Measurements from ENCODE around the gene ANTXR2. TPM values are rescaled to one million over a fixed set of nuclear protein-coding genes. Genes with fewer than 3 reads are reported as not detected.

ANTXR2 gene
- polyA plus RNA-seq, 1 of the 3 experiments (the other 2 are of a cell fraction): 48.8 TPM

- ChIA-PET POLR2A (no interaction called here), CTCF (no interaction called here)
- H3F3A ChIP-seq (replicated peaks; ENCODE audit: insufficient read depth): peaks cover 18% of the 10 kb centered on the region
- H3K4me1 ChIP-seq (ENCODE audit: control insufficient read depth in 1 of 2, insufficient read depth in 2 of 2, low read depth in 1 of 2, low read length in 1 of 2): no peaks in the 10 kb centered on the region; a peak in 2 of 4 replicates
- H2AFZ ChIP-seq (ENCODE audit: low read depth): no peak overlapping the region
- no peaks in the 10 kb centered on the region for H3K27me3 ChIP-seq (ENCODE audit: insufficient read depth)
- peaks cover 9 to 40% of the 10 kb centered on the region in 2 experiments for H3K36me3 ChIP-seq (replicated peaks in 1 of 2; ENCODE audit: control insufficient read depth in 1 of 2, insufficient read depth in 2 of 2, low read length in 1 of 2)
- no peak for TF ChIP-seq FOXM1 (IDR thresholded peaks at IDR 0.05; ENCODE audit: low read depth)
- no peak for TF ChIP-seq YY1 (IDR thresholded peaks at IDR 0.05; ENCODE audit: low read depth)
- TF ChIP-seq ELF1 (IDR thresholded peaks at IDR 0.05): no peak
- no peak for TF ChIP-seq GABPA (IDR thresholded peaks at IDR 0.05; ENCODE audit: low read depth)
- no peak for TF ChIP-seq SIN3A (IDR thresholded peaks at IDR 0.05; ENCODE audit: borderline replicate concordance, low read depth, low read length)
- TF ChIP-seq GATA2 (CRISPR knock-in tag; IDR thresholded peaks at IDR 0.05): no peak
- no peak for TF ChIP-seq REST (IDR thresholded peaks at IDR 0.05; ENCODE audit: low read depth, low read length)
- no peak for TF ChIP-seq FOSL2 (IDR thresholded peaks at IDR 0.05; ENCODE audit: borderline replicate concordance, low read depth)
- no peak for TF ChIP-seq JUND (IDR thresholded peaks at IDR 0.05)
- TF ChIP-seq NFIC (IDR thresholded peaks at IDR 0.05; ENCODE audit: borderline replicate concordance): no peak
- no peak for TF ChIP-seq RFX5 (IDR thresholded peaks at IDR 0.05; ENCODE audit: low read length)
- no peak for TF ChIP-seq TAF1 (IDR thresholded peaks at IDR 0.05; ENCODE audit: borderline replicate concordance, low read depth, low read length)
- TF ChIP-seq RXRA (IDR thresholded peaks at IDR 0.05; ENCODE audit: borderline replicate concordance, low read depth): no peak
- TF ChIP-seq POLR2AphosphoS5 (IDR thresholded peaks at IDR 0.05; ENCODE audit: low read depth, low read length): no peak
- no peak for TF ChIP-seq EZH2phosphoT487 (IDR thresholded peaks at IDR 0.05; ENCODE audit: borderline replicate concordance, low read depth)
- H3K9me3 ChIP-seq: no peaks in the 10 kb centered on the region
- no peak overlapping the region for H3K4me2 ChIP-seq
- no peak overlapping the region for H3K9ac ChIP-seq
- peaks cover 21% of the 10 kb centered on the region; the same call in 1 of the 2 replicates for H3K79me2 ChIP-seq (ENCODE audit: insufficient read depth)
- no peak for DNase-seq
- WGBS (ENCODE audit: low lambda C conversion rate): 90% methylated on average over 3 of the region's 3 CpGs
- no peaks in the 10 kb centered on the region for H4K20me1 ChIP-seq (ENCODE audit: insufficient read depth)
- H3K27ac ChIP-seq (ENCODE audit: low read depth in 2 of 2, low read length in 1 of 2): no peak overlapping the region
- no peaks in the 10 kb centered on the region for H3K9me2 ChIP-seq
- H3K4me3 ChIP-seq (ENCODE audit: low read depth in 2 of 2, low read length in 1 of 2): no peak overlapping the region
Measured at GRCh38 chr4:79948261-79948660, 124.8 kb downstream of the ANTXR2 start.

- 85% methylated on average over 1 of the region's 1 CpG for WGBS (ENCODE audit: low lambda C conversion rate)
- CTCF ChIA-PET: no interaction called here
- no peak overlapping the region; a peak in 1 of 4 replicates for H3K27ac ChIP-seq (ENCODE audit: low read depth in 2 of 2, low read length in 1 of 2)
- no peak for TF ChIP-seq ZBTB33 (IDR thresholded peaks at IDR 0.05; ENCODE audit: borderline replicate concordance, low read depth)
- TF ChIP-seq ELF1 (IDR thresholded peaks at IDR 0.05): no peak
- TF ChIP-seq FOXJ3 (CRISPR knock-in tag; IDR thresholded peaks at IDR 0.05): no peak
- TF ChIP-seq FOXM1 (IDR thresholded peaks at IDR 0.05; ENCODE audit: low read depth): no peak
- no peak for TF ChIP-seq PBX3 (IDR thresholded peaks at IDR 0.05)
- no peak for TF ChIP-seq SMC3 (IDR thresholded peaks at IDR 0.05; ENCODE audit: low read depth, low read length)
- TF ChIP-seq REST (IDR thresholded peaks at IDR 0.05; ENCODE audit: low read depth, low read length): no peak
Measured at GRCh38 chr4:79947386-79947785, 125.6 kb downstream of the ANTXR2 start.

More at GRCh38 chr4:79947386-79947785, 125.6 kb downstream of the ANTXR2 start:
- Histone ChIP-seq H3F3A (replicated peaks; ENCODE audit: insufficient read depth) (peaks cover 18% of the 10 kb centered on the region), H3K36me3 (replicated peaks in 1 of 2; ENCODE audit: control insufficient read depth in 1 of 2, insufficient read depth in 2 of 2, low read length in 1 of 2) (peaks cover 9 to 40% of the 10 kb centered on the region in 2 experiments), H4K20me1 (ENCODE audit: insufficient read depth) (no peaks in the 10 kb centered on the region), H3K4me1 (ENCODE audit: control insufficient read depth in 1 of 2, insufficient read depth in 2 of 2, low read depth in 1 of 2, low read length in 1 of 2) (no peaks in the 10 kb centered on the region; a peak in 2 of 4 replicates), H3K4me2 (no peak overlapping the region), H2AFZ (ENCODE audit: low read depth) (no peak overlapping the region), H3K9me2 (no peaks in the 10 kb centered on the region), H3K79me2 (ENCODE audit: insufficient read depth) (peaks cover 21% of the 10 kb centered on the region; the same call in 1 of the 2 replicates), H3K27me3 (ENCODE audit: insufficient read depth) (no peaks in the 10 kb centered on the region), H3K9ac (no peak overlapping the region; the same call in 1 of the 2 replicates), H3K9me3 (no peaks in the 10 kb centered on the region), H3K4me3 (ENCODE audit: low read depth in 2 of 2, low read length in 1 of 2) (no peak overlapping the region)
- DNase-seq: no peak
- POLR2A ChIA-PET: no interaction called here
